Stimulated activated CD8-positive, alpha-beta memory T cell treated with anti-CD3 and anti-CD28 coated beads, Interleukin-15, amount 100 ng/mL, for 1 hour (primary cell): ENCODE measurements around the gene SPON2.

Experiments
- DNase-seq: peaks from one replicate; pipeline ENCODE4 v3.0.0-alpha.2; 2020; ENCODE audit warnings: low read depth

The SPON2 gene

DNA sequence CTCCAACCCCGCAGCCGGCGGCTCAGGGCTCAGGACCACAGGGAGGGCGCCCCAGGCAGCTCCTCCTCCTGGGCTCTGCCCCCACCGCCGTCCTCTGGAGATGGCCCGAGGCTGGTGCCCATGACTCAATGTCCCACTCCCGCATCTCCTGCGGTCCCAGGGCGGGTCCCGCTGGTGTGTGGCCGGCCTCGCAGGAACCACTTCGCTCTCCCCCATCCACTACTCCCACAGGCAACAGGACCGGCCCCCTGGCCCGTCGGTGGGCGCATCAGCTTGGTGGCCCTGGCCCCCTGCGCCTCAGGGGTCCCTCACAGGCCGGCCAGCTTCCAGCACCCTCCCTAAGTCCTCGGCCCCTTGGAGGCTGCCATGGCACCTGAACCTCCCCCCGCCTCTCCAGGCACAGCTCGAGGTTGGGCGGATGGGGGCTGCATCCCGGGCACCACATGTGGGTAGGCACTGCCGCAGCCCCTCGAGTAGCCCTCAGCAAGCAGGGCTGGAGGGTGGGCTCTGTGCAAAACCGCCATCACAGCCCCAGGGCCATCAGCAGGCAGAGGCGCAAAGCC is 22.8 kb upstream of the SPON2 start:
- no peak for DNase-seq

DNA sequence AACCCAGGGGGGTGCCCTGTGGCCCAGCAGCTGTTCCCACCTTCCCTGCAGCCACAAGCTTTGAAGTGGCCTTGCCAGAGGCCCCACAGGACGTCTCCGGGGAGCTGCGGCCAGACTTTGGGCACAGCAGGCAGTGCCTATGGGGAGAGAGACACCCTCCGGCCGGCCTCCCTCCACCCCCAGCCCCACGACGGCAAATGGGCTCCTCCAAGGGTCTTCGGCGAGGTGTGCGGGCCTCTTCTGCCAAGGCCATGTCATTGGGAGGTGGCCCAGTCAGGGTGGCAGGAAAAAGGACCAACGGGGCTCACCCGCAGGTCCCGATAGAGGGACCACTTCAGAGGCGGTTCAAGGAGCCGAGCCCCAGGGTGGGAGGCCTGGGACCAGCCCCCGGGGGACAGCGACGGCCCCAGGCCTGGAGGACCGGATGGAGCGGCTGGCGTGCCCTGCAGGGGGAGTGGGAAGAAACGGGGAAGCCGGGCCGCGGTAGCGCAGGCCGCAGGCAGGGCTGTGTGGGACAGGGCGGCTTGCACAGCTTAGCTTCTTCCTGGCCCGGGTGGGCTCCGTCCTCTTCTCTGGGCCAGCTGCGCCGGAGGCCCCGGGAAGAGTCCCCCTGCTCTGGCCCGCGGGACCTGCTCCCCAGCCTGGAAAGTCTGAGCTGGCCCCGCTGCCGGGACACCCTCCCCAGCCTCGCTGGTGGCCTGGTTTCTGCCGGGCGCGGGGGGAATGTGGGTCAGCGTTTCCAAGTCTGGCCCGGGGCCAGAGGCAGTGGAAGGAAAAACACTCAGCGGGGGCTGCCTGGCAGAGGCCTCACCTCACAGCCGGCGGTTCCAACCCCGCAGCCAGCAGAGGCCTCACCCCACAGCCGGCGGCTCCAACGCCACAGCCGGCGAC is 21.9 kb upstream of the SPON2 start:
- DNase-seq = no peak

DNA sequence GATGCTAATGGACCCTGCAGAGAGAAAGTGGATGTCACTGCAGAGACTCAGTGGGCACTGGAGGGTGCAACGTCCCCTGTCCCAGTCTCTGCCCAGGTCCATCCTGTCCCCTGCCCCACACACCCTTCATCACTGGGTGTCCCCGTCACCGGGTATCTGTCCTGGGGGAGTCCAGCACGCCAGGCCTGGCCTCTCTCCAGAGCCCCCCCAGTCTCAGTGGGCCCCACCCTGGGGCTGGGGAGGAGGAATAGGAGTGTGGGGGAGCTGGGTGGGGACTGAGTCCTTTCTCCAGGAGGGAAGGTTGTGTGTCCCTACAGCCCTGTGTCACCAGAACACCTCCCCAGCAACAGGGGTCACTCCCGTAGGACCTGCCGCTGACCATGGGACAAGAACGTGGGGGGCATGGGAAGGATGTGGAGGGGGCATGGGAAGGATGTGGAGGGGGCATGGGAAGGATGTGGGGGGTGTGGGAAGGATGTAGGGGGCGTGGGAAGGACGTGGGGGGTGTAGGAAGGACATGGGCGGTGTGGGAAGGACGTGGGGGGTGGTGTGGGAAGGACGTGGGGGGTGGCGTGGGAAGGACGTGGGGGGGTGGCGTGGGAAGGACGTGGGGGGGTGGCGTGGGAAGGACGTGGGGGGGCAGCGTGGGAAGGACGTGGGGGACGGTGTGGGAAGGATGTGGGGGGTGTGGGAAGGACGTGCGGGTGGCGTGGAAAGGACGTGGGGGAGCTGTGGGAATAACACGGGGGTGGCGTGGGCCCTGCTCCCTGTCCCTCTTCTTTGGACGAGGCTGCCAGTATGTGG is 21.0 kb upstream of the SPON2 start:
- DNase-seq = no peak

DNA sequence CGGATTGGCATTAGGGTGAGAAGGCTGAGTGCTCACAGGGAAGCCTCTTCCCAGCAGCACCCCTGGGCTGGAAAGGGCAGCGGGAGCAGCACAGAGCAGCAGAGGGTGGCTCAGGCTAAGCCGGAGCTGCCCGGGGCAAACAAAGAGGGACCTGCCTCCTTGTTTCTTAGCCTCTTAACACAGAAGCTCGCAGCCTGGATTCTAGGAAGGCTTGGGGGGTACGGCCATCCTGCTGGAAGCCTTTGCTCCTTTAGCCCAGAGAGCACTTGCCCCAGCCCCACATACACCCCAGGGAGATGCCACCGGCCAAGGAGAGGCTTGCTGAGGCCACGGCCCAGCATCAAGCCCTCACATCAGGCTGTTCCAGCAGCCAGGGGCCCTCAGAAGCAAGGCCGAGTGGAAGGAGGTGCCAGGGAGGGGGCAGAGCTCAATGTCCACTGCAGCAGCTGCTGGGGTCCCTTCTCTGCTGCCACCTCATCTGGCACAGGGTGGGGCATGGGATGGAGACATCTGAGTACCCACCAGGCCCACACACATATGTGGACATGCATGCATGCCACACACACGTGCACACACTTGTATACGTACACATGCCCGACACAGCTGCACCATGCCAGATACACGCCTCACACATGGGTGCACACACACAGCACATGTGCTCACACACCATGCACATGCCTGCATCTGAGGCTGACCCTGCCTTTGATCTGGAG is 20.3 kb upstream of the SPON2 start:
- no peak for DNase-seq

DNA sequence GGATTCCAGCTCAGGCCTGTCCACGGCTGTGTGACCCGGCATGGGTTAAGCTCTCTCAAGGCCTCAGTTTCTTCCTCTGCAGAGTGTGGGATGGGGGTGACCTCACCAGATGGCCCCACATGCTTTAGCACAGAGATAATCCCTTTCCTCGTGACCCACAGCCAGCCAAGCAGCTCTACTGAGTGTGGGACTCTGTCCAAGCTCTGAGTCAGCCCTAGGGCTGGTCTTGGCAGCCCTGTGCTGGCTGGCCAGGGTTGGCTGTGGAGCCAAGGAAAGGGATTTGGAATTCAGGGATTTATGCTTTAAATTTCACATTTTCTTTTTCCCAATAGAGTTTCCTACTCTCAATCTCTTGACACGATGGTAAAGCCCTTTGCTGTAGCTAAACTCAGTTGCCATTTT is 19.7 kb upstream of the SPON2 start:
- no peak for DNase-seq

DNA sequence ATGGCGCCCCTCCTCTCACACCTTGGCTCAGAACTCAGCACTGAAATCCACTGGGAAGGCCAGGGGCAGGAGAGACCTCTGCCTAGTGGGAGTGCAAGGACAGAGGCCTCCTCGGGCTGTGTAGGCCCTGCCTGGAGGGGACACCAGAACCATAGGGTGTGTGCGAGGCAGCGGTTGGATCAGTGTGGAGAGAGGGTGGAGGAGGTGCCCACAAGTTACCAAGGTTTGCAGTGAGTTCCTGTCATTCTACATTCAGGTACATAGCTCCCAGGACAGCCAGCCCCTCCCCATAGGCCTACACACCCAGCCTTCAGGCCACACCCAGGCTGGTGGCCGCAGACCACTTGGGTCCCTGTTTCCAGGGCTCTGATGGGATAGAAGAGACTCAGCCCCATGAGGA is 19.2 kb upstream of the SPON2 start:
- DNase-seq = no peak

DNA sequence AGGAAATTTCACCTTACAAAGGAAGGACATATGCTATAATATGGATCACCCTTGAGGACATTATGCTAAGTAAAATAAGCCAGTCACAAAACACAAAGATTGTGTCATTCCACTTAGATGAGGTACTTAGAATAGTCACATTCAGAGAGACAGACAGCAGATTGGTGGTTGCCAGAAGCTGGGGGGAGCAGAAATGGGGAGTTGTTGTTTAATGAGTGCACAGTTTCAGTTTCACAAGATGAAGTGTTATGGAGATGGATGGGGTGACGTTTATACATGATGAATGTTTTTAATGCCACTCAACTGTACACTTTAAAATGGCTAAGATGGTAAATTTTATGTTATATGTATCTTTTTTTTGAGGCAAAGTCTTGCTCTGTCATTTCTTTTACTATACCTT is 14.8 kb upstream of the SPON2 start:
- DNase-seq = no peak

DNA sequence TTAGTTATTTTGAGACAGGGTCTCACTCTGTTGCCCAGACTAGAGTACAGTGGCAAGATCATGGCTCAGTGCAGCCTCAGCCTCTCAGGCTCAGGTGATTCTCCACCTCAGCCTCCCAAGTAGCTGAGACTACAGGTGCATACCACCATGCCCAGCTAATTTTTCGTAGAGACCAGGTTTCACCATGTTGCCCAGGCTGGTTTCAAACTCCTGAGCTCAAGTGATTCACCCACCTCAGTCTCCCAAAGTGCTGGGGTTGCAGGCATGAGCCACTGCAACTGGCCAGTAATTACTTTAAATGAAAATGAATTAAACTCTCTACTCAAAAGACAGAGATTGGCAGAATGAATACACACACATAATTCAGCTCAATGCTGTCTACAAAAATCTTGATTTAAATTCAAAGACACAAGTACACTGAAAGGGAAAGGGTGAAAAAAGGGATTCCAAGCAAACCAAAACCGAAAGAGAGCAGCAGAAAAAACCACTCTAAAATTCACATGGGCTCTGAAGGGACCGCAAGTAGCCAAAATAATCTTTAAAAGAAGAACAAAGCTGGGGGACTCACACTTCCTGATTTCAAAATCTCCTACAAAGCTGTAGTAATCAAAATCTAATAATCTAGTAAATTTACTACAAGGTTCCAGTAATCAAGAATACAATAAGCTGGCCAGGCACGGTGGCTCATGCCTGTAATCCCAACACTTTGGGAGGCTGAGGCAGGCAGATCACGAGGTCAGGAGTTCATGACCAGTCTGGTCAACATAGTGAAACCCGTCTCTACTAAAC is 11.8 kb upstream of the SPON2 start:
- DNase-seq = no peak

DNA sequence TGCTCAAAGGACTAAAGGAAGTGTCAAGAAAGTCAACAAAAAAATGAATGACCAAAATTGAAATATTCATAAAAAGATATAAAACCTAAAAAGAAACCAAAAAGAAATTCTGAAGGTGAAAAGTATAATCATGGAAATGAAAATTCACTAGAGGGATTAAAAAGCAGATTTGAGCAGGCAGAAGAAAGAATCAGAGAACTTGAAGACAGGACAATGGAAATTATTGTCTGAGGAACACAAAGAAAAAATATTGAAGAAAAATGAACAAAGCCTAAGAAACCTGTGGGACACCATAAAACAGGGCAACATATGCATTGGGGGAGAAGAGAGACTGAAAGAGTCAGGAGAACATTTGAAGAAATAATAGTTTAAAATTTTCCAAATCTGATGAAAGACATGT is 9.9 kb upstream of the SPON2 start:
- no peak for DNase-seq

DNA sequence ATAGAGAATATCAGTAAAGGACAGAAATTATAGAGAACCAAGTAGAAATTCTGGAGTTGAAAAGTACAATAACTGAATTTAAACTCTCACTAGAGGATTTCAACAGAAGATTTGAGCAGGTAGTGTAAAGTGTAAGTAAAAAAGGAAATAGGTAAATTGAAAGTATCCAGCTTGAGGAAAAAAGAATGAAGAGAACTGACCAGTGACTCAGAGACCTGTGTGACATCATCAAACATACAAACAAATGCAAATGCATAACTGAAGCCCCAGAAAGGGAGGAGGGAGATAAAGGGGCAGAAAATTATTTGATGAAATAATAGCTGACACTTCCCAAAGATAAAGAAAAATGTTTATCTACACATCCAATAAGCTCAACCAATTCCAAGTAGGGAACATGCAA is 8.3 kb upstream of the SPON2 start:
- no peak for DNase-seq

DNA sequence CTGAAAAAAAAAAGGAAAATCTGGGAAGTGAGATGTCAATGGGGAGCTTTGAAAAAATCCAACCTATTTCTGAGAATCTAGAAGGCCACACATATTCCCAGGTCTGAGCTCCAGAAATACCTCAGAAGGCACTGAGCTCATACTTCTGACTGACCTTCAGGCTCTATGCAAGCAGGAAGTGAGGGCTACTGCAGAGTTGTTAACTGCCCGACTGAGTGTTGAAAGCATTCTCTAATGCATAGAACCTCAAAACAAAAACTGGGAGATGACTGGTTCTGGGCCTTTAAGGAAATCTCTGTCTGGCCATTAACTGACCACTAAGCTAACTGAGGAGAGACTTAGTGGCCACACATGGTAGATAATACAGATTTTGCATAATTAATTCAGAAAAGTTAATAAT is 7.6 kb upstream of the SPON2 start:
- no peak for DNase-seq

DNA sequence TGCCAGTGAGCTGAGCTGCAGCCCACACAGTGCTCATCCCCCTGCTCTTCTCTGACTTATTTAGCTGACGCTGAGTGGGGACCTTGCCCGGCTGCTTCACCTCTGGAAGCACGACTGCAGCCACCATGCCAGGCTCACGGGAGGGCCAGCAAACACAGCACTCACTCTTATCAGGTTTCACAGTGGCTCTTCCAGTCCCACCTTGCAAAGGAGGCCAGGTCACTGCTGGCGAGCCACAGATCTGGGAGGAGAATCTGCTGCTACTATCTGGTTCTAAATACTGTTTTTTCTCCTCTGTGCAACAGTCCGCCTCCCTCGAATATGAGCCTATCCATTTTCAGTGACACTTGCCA is 6.7 kb upstream of the SPON2 start:
- no peak for DNase-seq

DNA sequence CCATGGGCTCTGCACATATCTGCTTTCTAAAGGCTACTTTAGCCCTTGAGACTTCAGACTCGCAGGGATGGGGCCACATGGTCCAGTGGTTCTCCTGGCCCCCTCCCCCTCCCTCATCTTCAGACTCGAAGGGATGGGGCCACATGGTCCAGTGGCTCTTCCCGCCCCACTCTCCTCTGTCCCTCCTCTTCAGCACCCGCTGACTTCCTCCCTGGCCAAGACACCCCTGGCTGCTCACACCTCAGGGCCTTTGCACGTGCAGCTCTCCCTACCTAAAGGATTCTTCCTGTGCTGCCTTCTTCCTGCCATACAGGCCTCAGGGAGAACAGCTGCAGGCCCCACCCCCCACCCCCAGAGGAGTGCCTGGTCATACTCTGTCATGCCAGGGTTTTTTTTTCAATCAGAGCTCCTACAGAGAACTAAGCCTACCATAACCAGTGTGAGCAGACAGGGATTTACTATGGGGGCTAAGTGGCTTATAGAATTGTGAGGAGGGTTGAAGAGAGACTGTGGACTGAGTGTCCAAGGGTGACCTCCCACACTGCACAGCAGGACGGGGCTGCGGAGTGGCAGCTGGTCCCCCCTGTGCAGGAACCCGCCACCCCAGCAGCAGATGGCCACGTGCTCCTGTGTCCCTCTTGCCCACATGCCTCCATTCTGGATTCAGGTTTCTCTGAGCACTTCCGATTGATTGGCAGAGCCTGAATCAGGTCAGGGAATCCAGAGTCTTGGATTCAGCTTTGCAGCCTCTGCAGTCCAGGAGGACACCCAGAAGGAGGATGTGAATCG is 6.1 kb upstream of the SPON2 start:
- DNase-seq = no peak

DNA sequence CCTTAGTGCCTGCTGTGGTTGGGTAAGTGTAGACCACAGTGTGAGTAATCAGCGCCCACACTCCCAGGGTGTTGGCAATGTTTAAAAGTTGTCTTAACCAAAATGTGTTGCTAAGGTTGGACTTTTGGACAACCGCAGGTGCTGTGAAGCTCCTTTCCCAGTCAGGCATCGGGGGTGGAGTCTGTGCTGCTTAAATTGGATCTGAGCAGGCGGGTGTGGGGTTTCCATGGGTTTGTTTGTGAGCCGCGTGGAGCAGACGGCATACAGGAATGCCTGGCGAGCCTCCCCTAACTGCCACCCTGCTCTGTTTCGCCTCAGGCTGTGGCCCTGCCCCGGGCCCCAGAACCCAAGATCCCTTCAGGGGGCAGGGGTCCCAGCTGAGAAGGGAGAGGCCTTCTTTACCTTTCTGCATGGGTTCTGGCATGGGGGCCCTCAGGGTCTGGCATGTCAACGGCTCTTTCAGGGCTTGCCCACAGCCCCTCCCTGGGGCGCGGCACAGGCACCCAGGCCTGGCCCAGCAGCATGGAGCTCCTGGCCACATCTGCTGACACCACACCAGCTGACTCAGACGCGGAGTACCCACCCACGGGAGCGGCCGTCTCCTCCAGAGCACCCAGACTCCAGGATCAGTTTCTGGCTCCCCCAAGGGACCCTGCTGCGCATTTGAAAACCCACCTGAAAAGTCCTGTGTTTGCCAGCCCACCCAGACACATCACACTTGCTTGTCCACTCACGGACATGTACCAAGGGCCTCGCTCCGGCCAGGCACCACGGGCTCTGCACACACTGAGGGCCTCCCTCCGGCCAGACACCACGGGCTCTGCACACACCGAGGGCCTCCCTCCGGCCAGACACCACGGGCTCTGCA is 5.1 kb upstream of the SPON2 start:
- DNase-seq = no peak

DNA sequence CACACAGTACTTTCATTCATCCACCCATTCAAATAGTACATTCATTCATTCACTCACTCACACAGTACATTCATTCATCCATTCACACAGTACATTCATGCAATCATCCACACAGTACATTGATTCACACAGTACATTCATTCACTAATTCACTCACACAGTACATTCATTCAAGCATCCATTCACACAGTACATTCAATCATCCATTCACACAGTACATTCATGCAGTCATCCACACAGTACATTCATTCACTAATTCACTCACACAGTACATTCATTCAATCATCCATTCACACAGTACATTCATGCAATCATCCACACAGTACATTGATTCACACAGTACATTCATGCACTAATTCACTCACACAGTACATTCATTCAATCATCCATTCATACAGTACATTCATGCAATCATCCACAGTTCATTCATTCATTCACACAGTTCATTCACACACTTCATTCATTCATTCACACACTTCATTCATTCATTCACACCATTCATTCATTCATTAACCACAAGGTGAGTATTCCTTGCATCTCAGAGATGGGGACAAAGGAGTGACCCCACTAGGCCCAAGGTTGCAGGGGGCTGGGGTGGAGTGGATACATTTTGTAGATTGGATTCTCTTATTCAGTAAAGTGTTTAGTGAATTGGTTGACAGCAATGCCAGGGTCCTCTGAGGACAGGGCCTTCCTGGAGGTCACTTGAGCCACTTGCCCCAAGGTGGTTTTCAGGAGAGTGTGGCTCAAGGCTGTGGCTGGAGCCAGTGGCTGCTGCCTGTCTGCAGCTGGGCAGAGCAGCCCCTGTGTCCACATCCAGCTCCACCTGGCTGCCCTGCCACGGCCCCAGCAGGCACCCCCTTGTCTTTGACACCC is 4.3 kb upstream of the SPON2 start:
- no peak for DNase-seq

DNA sequence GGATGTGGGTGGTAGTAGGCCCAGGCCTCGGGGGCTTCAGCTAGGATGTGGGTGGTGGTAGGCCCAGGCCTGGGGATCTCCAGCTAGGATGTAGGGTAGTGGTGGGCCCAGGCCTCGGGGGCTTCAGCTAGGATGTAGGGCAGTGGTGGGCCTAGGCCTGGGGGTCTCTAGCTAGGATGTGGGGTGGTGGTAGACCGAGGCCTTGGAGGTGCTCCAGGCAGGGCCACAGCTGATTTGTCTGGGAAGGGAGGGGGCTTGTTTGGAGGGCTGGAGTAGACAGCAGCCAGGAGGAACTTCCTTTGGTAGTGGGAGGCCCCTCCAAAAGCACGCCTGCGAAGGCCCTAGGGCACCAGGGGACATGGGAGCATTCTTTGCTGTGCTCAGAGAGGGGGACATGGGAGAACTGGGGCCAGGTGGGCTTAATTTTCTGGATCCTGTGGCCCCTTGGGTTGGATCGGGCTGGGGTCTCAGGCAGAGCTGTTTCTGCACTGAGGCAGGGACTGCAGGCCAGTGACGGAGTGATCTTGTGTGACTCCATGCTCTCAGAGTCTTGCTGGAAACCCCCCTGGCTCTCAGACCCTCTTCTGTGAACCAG is 3.3 kb upstream of the SPON2 start:
- DNase-seq = no peak

DNA sequence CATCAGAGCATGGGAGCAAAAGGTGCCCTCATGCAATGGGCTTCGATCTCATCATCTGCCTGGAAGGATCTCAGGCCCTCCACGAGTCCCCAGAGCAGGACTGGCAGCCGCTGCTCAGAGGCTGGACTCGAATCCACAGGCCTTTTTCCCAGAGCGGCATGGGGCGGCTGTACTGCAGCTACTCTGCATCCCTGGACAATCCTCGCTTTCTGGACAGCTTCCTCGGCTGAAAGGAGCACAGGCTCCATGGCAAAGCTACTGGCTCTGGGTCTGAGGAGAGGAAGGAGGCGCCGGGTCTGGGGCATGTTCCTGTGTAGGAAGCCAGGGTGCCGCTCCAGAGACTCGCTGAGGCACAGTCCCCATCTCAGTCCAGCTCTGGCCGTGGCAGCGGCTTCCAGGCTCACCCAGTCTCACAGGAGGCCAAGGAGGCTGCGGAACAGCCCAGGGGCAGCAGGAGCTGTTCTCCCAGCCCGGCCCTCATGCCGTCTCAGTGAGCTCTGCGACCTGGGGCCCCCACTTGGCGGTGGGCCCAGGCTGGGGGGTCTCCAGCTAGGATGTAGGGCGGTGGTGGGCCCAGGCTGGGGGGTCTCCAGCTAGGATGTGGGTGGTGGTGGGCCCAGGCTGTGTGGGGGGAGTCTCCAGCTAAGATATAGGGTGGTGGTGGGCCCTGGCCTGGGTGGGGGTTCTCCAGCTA is 2.7 kb upstream of the SPON2 start:
- no peak for DNase-seq
